ENCODE results near the gene CD24.

DNA sequence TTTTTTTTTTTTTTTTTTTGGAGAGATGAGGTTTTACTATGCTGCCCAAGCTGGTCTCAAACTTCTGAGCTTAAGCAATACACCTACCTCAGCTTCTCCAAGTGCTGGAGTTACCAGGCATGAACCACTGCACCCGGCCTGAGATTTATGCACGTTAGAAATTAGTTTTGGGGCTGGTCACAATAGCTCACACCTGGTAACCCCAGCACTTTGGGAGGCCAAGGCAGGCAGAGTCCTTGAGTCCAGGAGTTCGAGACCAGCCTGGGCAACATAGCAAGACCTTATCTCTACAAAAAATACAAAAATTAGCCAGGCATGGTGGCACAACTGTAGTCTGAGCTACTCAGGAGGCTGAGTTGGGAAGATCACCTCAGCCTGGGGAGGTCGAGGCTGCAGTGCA is 51.9 kb downstream of the CD24 start:
- no peak for TF ChIP-seq ZFX (IDR thresholded peaks at IDR 0.05; ENCODE audit: borderline replicate concordance)
- TF ChIP-seq CTCF (IDR thresholded peaks at IDR 0.05): no peak

All from 22Rv1 (cell line).